OCI-LY3 (cell line): ENCODE data around the gene CD302.
"Not testable (repeated sequence)": the region's sequence is repeated elsewhere in the genome, so short reads cannot be mapped to it uniquely, and the experiment has no call there.

Experiments
- H2AFZ ChIP-seq: fragments of 200-600, 300-600 bp; shearing (Covaris generic); 2 replicates; pipeline ENCODE4 v1.6.0; 2014; ENCODE audit warnings: antibody characterized with exemption, low read depth, low read length
- H3K27ac ChIP-seq: fragments of 200-600, 300-600 bp; sonication (generic); 2 replicates; pipeline ENCODE4 v1.5.1; 2014; ENCODE audit warnings: mild to moderate bottlenecking, low read length, moderate library complexity, mixed read lengths
- H3K27me3 ChIP-seq: fragments of 200-600, 300-600 bp; sonication (generic); 2 replicates; pipeline ENCODE4 v1.6.1; 2014; ENCODE audit warnings: low read depth, low read length, mixed read lengths
- H3K36me3 ChIP-seq: fragments of 200-600, 300-600 bp; sonication (generic); replicated peaks from 2 replicates; pipeline ENCODE3; 2014; ENCODE audit warnings: low read depth, low read length, mixed read lengths
- H3K4me1 ChIP-seq: fragments of 300-600, 200-600 bp; sonication (generic); 2 replicates; pipeline ENCODE4 v1.6.1; 2014; ENCODE audit warnings: low read length, mixed read lengths
- H3K4me2 ChIP-seq: fragments of 200-600, 300-600 bp; sonication (generic); 2 replicates; pipeline ENCODE4 v1.6.1; 2014; ENCODE audit warnings: low read length, mixed read lengths
- H3K4me3 ChIP-seq: fragments of 300-600, 200-600 bp; sonication (generic); 2 replicates; pipeline ENCODE4 v1.5.1; 2014; ENCODE audit warnings: antibody characterized with exemption, mild to moderate bottlenecking, low read length, moderate library complexity
- H3K79me2 ChIP-seq: fragments of 300-600, 200-600 bp; shearing (Covaris generic); 2 replicates; pipeline ENCODE4 v1.6.1; 2014; ENCODE audit warnings: mild to moderate bottlenecking, low read length, mixed read lengths
- H3K9ac ChIP-seq: fragments of 300-600, 200-600 bp; shearing (Covaris generic); 2 replicates; pipeline ENCODE4 v1.6.0; 2014; ENCODE audit warnings: mild to moderate bottlenecking, low read length, moderate library complexity
- H3K9me3 ChIP-seq: fragments of 200-600, 300-600 bp; shearing (Covaris generic); 2 replicates; pipeline ENCODE4 v1.6.1; 2014; ENCODE audit warnings: low read length, mixed read lengths; ENCODE audit not compliant: insufficient read depth
- H4K20me1 ChIP-seq: fragments of 200-600, 300-600 bp; sonication (generic); 2 replicates; pipeline ENCODE4 v1.6.1; 2016; ENCODE audit warnings: low read length, mixed read lengths; ENCODE audit not compliant: insufficient read depth
- EZH2phosphoT487 ChIP-seq: fragments of 200-600 bp; shearing (Covaris generic); IDR thresholded peaks from 2 replicates; pipeline ENCODE4 v1.6.1; 2018; ENCODE audit warnings: antibody characterized with exemption, mixed run types, low read depth
- TF ChIP-seq, protein P1 (sequence below): fragments of 200-600, 300-600 bp; sonication (generic); IDR thresholded peaks from 2 replicates; pipeline ENCODE4 v1.5.1; 2014; ENCODE audit warnings: antibody characterized with exemption, low read length, low read depth

The CD302 gene

GRCh38 chr2:159748089-159748488, 49.9 kb downstream of the CD302 start:
- H3K27ac ChIP-seq: no peak overlapping the region
- no peaks in the 10 kb centered on the region for H3K9me3 ChIP-seq
- no peak overlapping the region for H3K9ac ChIP-seq
- no peaks in the 10 kb centered on the region for H3K27me3 ChIP-seq
- H3K36me3 ChIP-seq: peaks cover 61% of the 10 kb centered on the region
- H3K4me2 ChIP-seq: no peak overlapping the region
- TF ChIP-seq, protein P1, sequence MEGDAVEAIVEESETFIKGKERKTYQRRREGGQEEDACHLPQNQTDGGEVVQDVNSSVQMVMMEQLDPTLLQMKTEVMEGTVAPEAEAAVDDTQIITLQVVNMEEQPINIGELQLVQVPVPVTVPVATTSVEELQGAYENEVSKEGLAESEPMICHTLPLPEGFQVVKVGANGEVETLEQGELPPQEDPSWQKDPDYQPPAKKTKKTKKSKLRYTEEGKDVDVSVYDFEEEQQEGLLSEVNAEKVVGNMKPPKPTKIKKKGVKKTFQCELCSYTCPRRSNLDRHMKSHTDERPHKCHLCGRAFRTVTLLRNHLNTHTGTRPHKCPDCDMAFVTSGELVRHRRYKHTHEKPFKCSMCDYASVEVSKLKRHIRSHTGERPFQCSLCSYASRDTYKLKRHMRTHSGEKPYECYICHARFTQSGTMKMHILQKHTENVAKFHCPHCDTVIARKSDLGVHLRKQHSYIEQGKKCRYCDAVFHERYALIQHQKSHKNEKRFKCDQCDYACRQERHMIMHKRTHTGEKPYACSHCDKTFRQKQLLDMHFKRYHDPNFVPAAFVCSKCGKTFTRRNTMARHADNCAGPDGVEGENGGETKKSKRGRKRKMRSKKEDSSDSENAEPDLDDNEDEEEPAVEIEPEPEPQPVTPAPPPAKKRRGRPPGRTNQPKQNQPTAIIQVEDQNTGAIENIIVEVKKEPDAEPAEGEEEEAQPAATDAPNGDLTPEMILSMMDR: no peak
- TF ChIP-seq EZH2phosphoT487: no peak
- H3K79me2 ChIP-seq: peaks cover 51% of the 10 kb centered on the region
- no peak overlapping the region for H3K4me3 ChIP-seq
- peaks cover 12% of the 10 kb centered on the region; the same call in 1 of the 2 replicates for H4K20me1 ChIP-seq
- no peak overlapping the region for H2AFZ ChIP-seq
- no peaks in the 10 kb centered on the region for H3K4me1 ChIP-seq

- not testable (repeated sequence) for H3K4me2 ChIP-seq, H2AFZ ChIP-seq, H3K9ac ChIP-seq, H3K27ac ChIP-seq, H4K20me1 ChIP-seq, H3K4me3 ChIP-seq, H3K9me3 ChIP-seq, H3K4me1 ChIP-seq, H3K27me3 ChIP-seq
- Histone ChIP-seq H3K79me2 (peaks cover 55% of the 10 kb centered on the region), H3K36me3 (peaks cover 53% of the 10 kb centered on the region)
These were observed 52.8 kb downstream of the CD302 start for GRCh38 chr2:159745237-159745636.

DNA sequence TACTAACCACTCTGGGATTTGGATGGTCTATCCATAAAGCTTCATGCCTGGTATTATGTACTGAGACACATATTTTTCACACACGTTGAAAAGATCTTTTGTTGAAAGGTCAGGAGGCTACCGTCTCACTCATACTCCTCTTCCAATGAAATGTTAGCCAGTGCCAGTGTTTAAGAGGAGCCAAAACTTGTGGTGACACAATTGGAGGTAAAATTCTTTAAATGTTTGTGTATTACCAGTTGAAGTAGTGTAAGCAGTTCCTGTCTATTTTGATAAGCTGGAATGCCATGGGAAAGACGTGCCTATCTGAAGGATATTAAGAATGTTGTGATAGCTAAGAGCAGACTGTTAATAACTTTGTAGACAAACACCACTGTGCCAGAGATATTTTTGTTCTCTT, 53.6 kb downstream of the CD302 start:
- Histone ChIP-seq H3K9ac (no peak overlapping the region), H3K36me3 (peaks cover 49% of the 10 kb centered on the region), H4K20me1 (peaks cover 11% of the 10 kb centered on the region; the same call in 1 of the 2 replicates), H3K4me1 (no peaks in the 10 kb centered on the region), H3K27ac (no peak overlapping the region), H3K9me3 (no peaks in the 10 kb centered on the region), H2AFZ (no peak overlapping the region), H3K79me2 (peaks cover 60% of the 10 kb centered on the region), H3K27me3 (no peaks in the 10 kb centered on the region), H3K4me3 (no peak overlapping the region), H3K4me2 (no peak overlapping the region)
- TF ChIP-seq, protein P1: no peak
- no peak for TF ChIP-seq EZH2phosphoT487

DNA sequence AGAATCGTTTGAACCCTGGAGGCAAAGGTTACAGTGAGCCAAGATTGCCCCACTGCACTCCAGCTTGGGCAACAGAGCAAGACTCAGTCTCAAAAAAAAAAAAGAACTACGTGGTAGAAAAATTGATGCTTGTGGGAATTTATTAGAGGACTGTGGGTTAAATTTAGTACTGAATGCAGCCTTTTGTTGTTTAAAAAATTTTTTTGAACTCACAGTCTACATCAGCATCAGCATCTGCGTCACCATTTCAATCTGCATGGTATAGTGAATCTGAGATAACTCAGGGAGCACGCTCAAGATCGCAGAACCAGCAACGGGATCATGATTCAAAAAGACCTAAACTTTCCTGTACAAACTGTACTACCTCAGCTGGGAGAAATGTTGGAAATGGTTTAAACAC, 55.2 kb downstream of the CD302 start:
- Histone ChIP-seq H3K27ac (no peak overlapping the region), H2AFZ (no peak overlapping the region), H3K4me3 (no peak overlapping the region), H3K4me1 (no peaks in the 10 kb centered on the region), H3K9me3 (no peaks in the 10 kb centered on the region), H3K36me3 (peaks cover 52% of the 10 kb centered on the region), H3K4me2 (no peak overlapping the region), H4K20me1 (peaks cover 25% of the 10 kb centered on the region; the same call in 1 of the 2 replicates), H3K27me3 (no peaks in the 10 kb centered on the region), H3K9ac (no peak overlapping the region), H3K79me2 (peaks cover 67% of the 10 kb centered on the region)
- TF ChIP-seq, protein P1: no peak
- no peak for TF ChIP-seq EZH2phosphoT487
